Islet precursor cell (in vitro differentiated cells): Measurements from ENCODE around the gene OR13G1.
"Not testable (repeated sequence)": the region's sequence is repeated elsewhere in the genome, so short reads cannot be mapped to it uniquely, and the experiment has no call there.

Experiments used
- DNase-seq: peaks from one replicate; pipeline ENCODE4 v3.0.0-alpha.2; 2018

Gene OR13G1, protein sequence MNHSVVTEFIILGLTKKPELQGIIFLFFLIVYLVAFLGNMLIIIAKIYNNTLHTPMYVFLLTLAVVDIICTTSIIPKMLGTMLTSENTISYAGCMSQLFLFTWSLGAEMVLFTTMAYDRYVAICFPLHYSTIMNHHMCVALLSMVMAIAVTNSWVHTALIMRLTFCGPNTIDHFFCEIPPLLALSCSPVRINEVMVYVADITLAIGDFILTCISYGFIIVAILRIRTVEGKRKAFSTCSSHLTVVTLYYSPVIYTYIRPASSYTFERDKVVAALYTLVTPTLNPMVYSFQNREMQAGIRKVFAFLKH

DNA sequence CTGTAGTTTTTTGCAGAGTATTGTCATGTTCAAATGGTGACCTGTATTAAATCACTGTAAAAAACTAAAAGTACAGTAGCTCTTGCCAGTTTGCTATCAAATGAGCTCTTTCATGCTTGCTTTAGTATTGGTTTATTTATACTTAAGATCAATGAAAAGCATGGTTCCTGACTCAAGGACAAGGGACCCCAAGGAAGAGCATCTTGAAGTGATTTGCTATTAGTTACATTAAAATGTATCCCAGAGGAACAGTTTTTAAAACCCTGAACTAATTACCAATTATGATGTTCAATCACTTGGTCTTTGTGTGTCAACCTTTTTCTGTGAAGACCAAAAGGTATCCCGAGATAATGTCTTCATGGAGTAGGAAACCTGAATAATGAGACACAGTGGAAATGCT lies at the start of gene OR13G1:
TSS of gene OR13G1 (minus strand) at position 101 of the 400 bp plus-strand sequence. CDS start 6,698 bp downstream, outside the sequence.
- no peak for DNase-seq

DNA sequence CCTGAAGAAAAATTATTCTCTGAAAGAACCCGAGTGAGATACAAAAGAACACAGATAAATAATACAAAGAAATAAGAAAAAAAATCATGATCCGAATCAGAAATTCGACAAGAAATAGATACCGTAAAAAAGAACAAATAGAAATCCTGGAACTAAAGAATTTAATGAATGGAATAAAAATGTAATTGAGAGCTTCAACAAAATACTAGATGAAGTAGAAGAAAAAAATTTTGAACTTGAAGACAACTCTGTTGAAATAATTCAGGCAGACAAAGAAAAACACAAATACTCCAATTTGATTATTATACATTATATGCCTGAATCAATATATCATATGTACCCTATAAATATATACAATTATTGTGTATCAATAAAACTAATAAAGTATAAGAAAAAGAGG lies 41.7 kb upstream of the OR13G1 start:
- DNase-seq: no peak

DNA sequence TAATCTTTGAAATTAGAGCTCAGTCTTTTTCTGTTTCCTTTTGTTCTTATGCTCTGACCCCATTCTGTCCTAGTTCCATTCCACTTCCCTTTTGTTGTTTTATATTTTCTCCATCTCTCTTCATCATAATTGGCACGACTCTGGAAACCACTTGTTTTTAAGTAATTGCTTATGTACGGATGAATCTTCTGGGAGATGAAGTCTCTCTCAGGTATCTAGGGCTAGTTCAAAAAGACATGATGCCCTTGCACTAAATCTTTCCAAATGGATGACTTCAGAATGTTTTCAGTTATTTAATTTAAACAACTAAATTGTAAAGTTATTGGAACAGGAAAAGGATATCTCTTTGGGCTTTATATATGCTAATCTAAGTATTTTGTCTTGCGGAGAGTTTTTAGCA lies 37.0 kb upstream of the OR13G1 start, which contains the start of gene OR6F1:
TSS of gene OR6F1 (minus strand) at position 101 of the 400 bp plus-strand sequence. CDS start 3,891 bp downstream, outside the sequence.
- no peak for DNase-seq

DNA sequence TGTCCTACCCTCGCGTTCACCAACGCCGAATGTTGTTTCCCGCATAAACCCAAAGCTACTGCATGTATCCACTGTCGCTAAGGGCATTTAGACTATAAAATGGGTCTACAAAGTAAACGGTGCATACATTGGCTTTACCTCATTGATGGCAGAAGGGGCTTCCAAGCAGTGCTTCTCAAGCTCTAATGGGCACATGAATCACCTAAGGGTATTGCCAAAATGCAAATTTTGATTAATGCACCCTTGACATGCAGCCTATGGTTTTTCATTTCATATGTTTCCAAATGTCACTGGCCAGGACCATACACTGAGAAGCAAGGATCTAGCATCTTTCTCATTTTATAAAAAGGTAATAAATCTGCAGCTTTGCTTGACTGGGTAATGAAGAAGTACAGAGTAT lies 34.2 kb upstream of the OR13G1 start:
- DNase-seq: no peak

DNA sequence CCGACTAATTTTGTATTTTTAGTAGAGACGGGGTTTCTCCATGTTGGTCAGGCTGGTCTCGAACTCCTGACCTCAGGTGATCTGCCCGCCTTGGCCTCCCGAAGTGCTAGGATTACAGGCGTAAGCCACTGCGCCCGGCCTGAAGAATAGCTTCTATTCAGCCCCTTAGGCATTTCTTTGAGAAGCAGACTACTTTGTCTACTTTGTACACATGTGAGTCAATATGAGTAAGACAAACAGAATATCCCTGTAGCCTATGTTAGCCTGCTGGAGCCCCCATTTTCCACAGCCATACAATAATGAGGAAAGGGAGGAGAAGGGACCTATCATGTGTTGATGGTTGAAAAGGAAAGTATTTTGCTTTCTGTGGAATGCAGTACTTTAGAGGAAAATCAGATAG lies 31.1 kb upstream of the OR13G1 start:
- DNase-seq: not testable (repeated sequence)

DNA sequence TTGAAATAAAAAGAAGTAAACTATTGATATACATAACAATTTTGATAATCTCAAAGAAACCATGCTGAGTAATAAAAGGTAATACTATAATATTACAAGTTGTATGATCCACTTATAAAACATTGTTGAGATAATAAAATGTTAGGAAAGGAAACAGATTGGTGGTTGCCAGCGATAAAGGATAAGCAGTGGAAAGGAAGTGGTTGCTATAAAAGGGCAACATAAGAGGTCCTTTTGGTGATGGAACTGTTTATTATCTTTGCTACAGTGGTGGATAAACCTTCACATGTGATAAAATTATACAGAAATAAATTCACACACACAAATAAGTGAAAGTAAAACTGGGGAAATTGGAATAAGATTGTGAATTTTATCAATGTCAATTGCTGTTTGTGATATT lies 21.8 kb upstream of the OR13G1 start:
- no peak for DNase-seq

DNA sequence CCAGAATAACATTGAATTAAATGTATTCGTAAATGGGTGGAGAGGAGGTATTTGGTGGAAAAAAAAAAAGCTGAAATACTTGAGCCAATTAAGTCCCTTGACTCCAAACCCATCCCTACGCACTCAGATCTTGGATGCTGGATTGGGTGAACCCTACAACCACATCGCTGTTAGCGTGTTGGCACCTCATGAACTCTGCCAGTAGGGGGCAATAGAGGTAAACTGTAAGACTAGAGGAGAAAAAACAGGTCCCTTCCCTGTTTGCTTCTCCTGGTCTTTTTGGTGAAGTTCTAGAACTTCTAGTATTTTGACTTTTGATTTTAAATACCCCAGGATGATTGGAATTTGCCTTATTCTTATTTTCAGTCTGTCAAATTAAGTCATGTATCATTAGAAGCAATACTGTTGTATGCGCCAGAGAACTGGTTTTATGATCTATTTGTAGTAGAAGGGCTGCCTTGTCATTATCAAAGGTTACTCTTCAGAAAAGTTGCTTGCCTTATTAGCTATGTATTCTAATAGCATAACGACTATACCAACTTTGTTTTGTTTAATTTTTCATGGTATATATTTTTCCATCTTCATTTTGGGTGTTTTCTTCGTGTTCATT lies 1.9 kb upstream of the OR13G1 start:
- DNase-seq: peak; percentile 74

DNA sequence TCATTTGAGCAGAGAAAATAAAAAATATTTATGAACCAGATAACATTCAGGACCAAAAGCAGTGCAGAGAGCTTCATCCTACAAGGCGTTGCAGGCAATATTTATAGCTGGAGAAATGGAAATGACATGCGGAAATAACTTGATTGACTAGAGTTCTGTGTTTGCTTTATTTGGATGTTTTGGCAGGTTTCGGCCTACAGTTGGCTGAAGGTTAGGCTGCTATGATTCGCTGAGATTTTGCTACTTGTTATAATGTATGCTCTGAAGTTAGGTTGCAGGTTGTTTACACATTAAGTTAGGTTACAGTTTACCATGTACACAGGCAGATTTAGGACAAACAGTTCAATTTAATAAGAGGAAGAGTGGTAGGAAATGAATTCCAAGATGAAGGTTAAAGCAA lies 632 bp upstream of the OR13G1 start:
- DNase-seq: no peak

DNA sequence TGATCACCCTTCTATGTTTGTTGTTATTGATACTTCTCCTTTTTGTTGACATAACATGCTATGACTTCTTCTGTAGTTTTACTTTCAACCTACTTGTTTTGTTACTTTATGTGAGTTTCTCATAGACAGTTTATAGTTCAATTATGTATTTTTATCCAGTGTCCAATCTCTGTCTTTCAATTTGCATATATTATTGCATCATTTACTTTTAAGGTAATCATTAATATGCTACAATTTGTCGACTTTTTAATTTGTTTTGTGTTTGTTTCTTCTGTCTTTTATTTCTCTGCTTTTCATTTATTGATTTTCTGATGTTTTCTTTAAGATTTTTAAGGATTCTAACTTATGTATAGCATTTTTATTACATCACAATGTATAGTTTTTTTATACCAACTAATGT lies 10.3 kb downstream of the OR13G1 start:
- DNase-seq: no peak

DNA sequence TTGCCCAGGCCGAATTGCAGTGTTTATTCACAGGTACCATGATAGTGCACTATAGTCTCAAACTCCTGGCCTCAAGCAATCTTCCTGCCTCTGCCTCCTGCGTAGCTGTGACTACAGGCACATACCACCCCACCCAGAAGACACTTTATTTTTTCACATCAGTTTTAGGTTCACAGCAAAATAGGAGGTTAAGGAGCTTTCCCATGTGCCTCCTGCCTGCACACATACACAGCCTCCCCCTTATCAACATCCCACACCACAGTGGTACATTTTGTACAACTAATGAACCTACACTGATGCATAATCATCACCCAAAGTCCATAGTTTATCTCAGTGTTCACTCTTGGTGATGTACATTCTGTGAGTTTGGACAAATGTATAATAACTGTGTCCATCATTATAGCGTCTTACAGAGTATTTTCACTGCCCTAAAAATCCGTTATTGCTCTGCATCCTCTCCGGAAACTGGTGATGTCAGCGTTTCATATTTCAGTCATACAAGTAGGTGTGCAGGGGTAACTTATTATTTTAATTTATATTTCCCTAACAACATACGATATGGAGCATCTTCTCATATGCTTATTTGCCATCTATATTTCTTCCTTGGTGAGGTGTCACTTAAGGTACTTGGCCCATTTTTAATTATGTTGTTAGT lies 23.2 kb downstream of the OR13G1 start:
- no peak for DNase-seq

DNA sequence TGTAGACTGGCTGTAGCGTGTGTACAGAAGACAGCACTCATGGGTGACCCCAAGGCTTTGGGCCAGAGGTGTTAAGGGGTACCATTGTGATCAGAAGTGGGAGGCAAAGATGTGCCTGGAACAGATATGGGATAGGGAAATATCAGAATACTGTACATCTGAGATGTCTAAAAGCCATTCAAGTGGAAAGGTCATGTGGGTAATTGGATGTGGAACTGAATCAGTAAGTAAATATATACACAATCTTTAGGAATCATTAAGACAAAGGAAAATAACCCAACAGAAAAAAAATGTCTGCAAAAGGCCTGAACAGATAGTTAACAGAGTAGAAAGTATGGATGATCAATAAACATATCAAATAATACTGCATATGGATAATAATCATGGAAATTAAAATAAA lies 26.5 kb downstream of the OR13G1 start:
- no peak for DNase-seq

DNA sequence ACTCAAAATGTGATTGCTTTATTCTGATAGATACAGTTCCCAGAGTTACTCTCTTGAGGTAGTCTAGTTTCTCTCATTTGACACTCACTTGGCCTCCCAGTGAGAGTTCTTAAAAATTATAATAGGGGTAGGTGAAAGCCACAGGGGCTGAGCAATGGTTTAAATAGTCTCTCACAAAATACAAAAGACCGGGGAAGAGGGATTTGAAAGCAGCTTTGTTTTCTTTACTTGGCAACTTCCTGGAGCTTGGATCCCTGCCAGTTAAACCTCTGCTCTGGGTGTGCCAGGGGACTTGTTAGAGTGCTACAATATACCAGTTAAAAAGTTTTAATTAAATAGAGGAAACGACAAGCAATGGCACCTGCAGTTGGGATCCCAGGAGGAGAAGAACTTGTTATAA lies 31.7 kb downstream of the OR13G1 start:
- DNase-seq: no peak

DNA sequence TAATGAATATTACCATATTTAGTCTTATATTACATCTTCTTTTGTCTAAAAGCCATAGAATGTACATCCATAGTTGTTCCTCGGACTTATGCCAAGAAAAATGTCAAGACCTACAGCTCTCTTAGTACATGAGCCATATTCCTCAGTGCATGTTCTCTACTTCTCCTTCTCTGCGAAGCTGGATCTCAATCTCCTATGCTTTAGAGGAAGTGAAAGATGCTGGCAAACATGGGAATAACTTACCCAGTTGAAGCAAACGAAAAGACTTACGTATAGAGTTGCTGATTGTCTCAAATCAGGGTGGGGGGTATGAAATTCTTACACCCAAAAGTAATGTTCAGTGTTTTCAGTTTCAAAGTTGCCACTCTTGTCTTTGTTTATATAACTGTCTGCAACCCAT lies 32.7 kb downstream of the OR13G1 start:
- DNase-seq: no peak

DNA sequence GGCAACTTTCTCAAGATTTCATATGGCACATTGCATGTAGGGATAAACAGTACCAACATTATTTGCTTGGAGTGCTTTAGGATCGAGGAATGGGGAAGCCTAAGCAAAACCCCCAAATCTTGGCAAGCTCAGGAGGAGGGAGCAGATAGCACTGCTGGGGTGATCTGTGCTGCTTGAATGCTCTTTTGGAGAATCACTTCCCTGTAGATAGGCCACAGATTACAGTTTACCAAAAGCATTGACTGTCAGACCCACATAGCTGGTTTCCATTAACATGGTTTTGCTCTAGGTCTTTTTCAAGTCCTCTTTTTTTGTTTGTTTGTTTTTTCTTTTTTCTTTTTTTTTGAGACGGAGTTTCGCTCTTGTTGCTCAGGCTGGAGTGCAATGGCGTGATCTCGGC lies 36.8 kb downstream of the OR13G1 start:
- DNase-seq: no peak

DNA sequence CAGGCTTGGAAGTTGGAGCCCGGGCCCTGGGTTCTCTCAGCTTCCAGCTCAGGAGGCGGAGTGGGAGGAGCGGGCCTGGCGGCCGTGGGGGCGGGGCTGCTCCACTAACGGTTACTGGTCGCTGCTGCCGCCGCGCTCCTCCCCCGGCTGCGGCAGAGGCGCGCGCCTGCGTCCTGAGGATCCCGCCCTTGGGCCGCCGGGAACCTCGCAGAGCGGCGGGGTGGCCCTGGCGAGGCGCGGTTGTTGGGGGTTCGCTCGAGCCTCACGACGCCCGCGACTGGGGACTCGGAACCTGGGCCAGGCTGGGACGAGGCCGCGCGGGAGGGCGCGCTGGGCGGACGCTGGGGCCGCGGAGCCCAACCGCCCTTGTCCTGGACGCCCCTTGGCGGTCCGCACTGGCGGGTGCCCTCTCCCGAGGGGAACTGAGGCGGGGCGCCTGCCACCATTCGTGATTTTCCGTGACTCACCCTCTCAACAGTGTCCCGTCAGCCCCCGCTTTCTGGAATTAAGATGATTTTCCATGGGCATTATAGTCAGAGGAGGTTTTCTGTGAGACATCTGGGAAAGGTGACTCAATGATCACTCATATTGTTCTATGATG lies 40.1 kb downstream of the OR13G1 start:
- peak; percentile 79 for DNase-seq

DNA sequence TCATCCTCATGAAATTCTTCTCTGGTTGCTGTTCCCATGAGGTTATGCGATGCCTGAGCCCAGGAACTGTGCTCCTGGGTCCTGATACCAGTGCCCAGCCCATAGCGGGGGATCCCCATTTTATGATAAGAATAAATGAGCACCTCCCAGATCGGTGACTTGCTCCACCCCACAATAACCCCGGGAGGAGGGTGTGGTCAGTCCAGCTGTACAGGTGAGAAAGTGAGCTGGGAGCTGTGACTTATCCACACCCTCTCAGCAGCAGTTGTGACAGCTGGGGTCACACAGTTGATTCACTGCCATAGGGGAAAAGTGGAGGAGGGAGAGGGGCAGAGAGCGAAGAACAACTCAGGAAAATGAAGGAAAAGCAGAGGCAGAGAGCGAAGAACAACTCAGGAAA lies 40.8 kb downstream of the OR13G1 start:
- no peak for DNase-seq

DNA sequence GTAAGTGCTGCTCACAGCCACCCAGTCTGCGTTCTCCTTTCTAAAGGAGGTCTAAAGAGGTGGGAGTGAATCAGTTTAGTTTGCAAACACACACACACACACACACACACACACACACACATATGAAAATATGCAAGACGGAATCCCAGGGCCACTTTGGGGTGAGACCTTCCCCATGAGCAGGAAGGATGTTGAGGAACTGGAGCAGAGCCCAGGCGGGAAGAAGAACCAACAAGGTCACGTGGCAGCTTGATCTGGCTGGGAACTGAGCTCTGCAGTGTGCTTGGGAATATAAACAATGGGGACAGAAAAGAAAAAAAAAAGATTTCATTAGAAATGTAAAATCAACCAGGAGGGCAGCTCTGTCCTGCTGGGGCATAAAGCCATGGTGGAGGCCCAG lies 41.5 kb downstream of the OR13G1 start:
- DNase-seq: no peak

DNA sequence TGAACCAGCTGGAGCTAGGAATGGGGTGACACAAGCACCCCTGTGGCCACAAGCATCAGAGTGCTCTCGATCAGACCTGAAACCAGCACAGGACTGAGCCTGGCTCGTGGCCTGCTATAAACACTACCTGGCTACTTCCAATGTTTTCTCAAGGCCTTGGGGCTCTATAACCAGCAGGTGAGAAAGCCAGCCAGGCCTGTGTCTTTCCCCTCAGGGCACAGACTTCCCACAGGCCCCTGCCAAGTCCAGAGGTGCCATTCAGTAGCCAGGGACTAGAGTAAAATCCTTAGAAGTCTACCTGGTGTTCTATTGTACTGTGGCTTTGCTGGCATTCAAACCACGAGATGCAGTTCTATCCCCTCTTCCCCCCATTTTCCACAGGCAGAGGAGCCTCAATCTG lies 51.6 kb downstream of the OR13G1 start:
- DNase-seq: no peak
